H9 (cell line): ENCODE data around the gene CEP89. TPM values are rescaled to one million over a fixed set of nuclear protein-coding genes. Genes with fewer than 3 reads are reported as not detected.

ENCODE experiments used
- DNase-seq: peaks from one replicate; pipeline ENCODE4 v3.0.0-alpha.2; 2017
- H2AFZ ChIP-seq: one replicate; pipeline ENCODE4 v1.6.1; 2013; ENCODE audit warnings: mild to moderate bottlenecking, low read length, control low read depth, moderate library complexity
- H2AK5ac ChIP-seq: 2 replicates; pipeline ENCODE4 v1.6.1; 2013; ENCODE audit warnings: low read length, control low read depth, mixed read lengths; ENCODE audit not compliant: insufficient read length
- H2BK120ac ChIP-seq: one replicate; pipeline ENCODE4 v1.6.1; 2013; ENCODE audit warnings: low read depth, mild to moderate bottlenecking, low read length, control low read depth, inconsistent platforms; ENCODE audit not compliant: poor library complexity, severe bottlenecking
- H2BK12ac ChIP-seq: 2 replicates; pipeline ENCODE4 v1.6.1; 2013; ENCODE audit warnings: low read length, control low read depth, mixed read lengths, low read depth; ENCODE audit not compliant: insufficient read length
- H2BK15ac ChIP-seq: 2 replicates; pipeline ENCODE4 v1.6.1; 2013; ENCODE audit warnings: low read depth, low read length, control low read depth
- H2BK20ac ChIP-seq: one replicate; pipeline ENCODE4 v1.6.1; 2013; ENCODE audit warnings: low read depth, mild to moderate bottlenecking, low read length, control low read depth, inconsistent platforms; ENCODE audit not compliant: poor library complexity, severe bottlenecking
- H2BK5ac ChIP-seq: 2 replicates; pipeline ENCODE4 v1.6.1; 2013; ENCODE audit warnings: low read length, control low read depth, mixed read lengths; ENCODE audit not compliant: insufficient read length
- H3K14ac ChIP-seq: 2 replicates; pipeline ENCODE4 v1.6.1; 2013; ENCODE audit warnings: low read length, control low read depth; ENCODE audit not compliant: insufficient read depth
- H3K18ac ChIP-seq: 2 replicates; pipeline ENCODE4 v1.6.1; 2013; ENCODE audit warnings: low read depth, mild to moderate bottlenecking, mixed read lengths, low read length, control low read depth; ENCODE audit not compliant: insufficient read length
- H3K23ac ChIP-seq: 2 replicates; pipeline ENCODE4 v1.6.1; 2013; ENCODE audit warnings: low read length, control low read depth, mixed read lengths, low read depth; ENCODE audit not compliant: insufficient read length
- H3K23me2 ChIP-seq: 2 replicates; pipeline ENCODE4 v1.6.1; 2013; ENCODE audit warnings: low read depth, mild to moderate bottlenecking, mixed read lengths, low read length, control low read depth; ENCODE audit not compliant: insufficient read length, poor library complexity, severe bottlenecking
- H3K27ac ChIP-seq: 2 replicates; pipeline ENCODE4 v1.5.1; 2013; ENCODE audit warnings: low read length, control low read depth, mixed read lengths, low read depth; ENCODE audit not compliant: insufficient read length
- H3K27me3 ChIP-seq: 2 replicates; pipeline ENCODE4 v1.6.1; 2013; ENCODE audit warnings: low read length, control low read depth, inconsistent platforms; ENCODE audit not compliant: insufficient read depth
- H3K4ac ChIP-seq: 2 replicates; pipeline ENCODE4 v1.6.1; 2013; ENCODE audit warnings: low read depth, mild to moderate bottlenecking, control low read depth, inconsistent platforms, low read length, moderate library complexity
- H3K4me1 ChIP-seq: 2 replicates; pipeline ENCODE4 v1.6.1; 2013; ENCODE audit warnings: low read length, control low read depth, inconsistent platforms; ENCODE audit not compliant: insufficient read depth
- H3K4me2 ChIP-seq: 2 replicates; pipeline ENCODE4 v1.6.1; 2013; ENCODE audit warnings: low read length, control low read depth, mixed read lengths; ENCODE audit not compliant: insufficient read length, insufficient read depth
- H3K56ac ChIP-seq: 2 replicates; pipeline ENCODE4 v1.6.1; 2013; ENCODE audit warnings: low read depth, mild to moderate bottlenecking, mixed read lengths, low read length, control low read depth; ENCODE audit not compliant: insufficient read length
- H3K79me1 ChIP-seq: 2 replicates; pipeline ENCODE4 v1.6.1; 2013; ENCODE audit warnings: low read depth, mild to moderate bottlenecking, moderate library complexity, low read length, control low read depth, inconsistent platforms; ENCODE audit not compliant: insufficient read depth, poor library complexity, severe bottlenecking
- H3K79me2 ChIP-seq: 2 replicates; pipeline ENCODE4 v1.6.1; 2013; ENCODE audit warnings: low read length, control low read depth, inconsistent platforms; ENCODE audit not compliant: insufficient read depth
- H3K9ac ChIP-seq: 2 replicates; pipeline ENCODE4 v1.6.1; 2013; ENCODE audit warnings: low read length, control low read depth, mixed read lengths; ENCODE audit not compliant: insufficient read length; ENCODE audit errors: extremely low read depth
- H3K9me3 ChIP-seq: one replicate; pipeline ENCODE4 v1.6.1; 2013; ENCODE audit warnings: low read depth, low read length, inconsistent platforms; ENCODE audit not compliant: control insufficient read depth
- H3T11ph ChIP-seq: one replicate; pipeline ENCODE4 v1.6.1; 2013; ENCODE audit warnings: mild to moderate bottlenecking, low read length, control low read depth, inconsistent platforms
- H4K20me1 ChIP-seq: one replicate; pipeline ENCODE4 v1.6.1; 2013; ENCODE audit not compliant: control insufficient read depth, insufficient read length, insufficient read depth
- H4K5ac ChIP-seq: 2 replicates; pipeline ENCODE4 v1.6.1; 2013; ENCODE audit warnings: low read depth, mild to moderate bottlenecking, mixed read lengths, low read length, control low read depth; ENCODE audit not compliant: insufficient read length
- H4K8ac ChIP-seq: replicated peaks from 2 replicates; pipeline ENCODE4 v1.6.1; 2013; ENCODE audit warnings: low read length, control low read depth, mixed read lengths, low read depth; ENCODE audit not compliant: insufficient read length
- H4K91ac ChIP-seq: 2 replicates; pipeline ENCODE4 v1.6.1; 2013; ENCODE audit warnings: low read depth, mild to moderate bottlenecking, moderate library complexity, mixed read lengths, low read length, control low read depth; ENCODE audit not compliant: insufficient read length
- H3K27ac Mint-ChIP-seq, 3 experiments: 2 replicates in 2 of 3; 3 replicates in 1 of 3; pipeline ENCODE4 v1.8.0; 2020 to 2021; ENCODE audit warnings: mixed read lengths in 3 of 3, mild to moderate bottlenecking in 1 of 3, moderate library complexity in 1 of 3
- H3K27me3 Mint-ChIP-seq: 2 replicates; pipeline ENCODE4 v1.8.0; 2021; ENCODE audit warnings: low read depth, mild to moderate bottlenecking, moderate library complexity, mixed read lengths
- H3K36me3 Mint-ChIP-seq, 3 experiments: 2 replicates in 2 of 3; 3 replicates in 1 of 3; pipeline ENCODE4 v1.8.0; 2020 to 2021; ENCODE audit warnings: low read depth in 3 of 3, mixed read lengths in 3 of 3; ENCODE audit not compliant: insufficient read depth in 1 of 3
- H3K4me1 Mint-ChIP-seq, 2 experiments: 2 replicates each; pipeline ENCODE4 v1.8.0; 2020; ENCODE audit warnings: mixed read lengths in 2 of 2
- H3K4me3 Mint-ChIP-seq, 2 experiments: 2 replicates in 1 of 2; 3 replicates in 1 of 2; pipeline ENCODE4 v1.8.0; 2020 to 2021; ENCODE audit warnings: mild to moderate bottlenecking in 2 of 2, mixed read lengths in 2 of 2, moderate library complexity in 1 of 2
- H3K9me3 Mint-ChIP-seq, 2 experiments: 2 replicates in 1 of 2; 3 replicates in 1 of 2; pipeline ENCODE4 v1.8.0; 2020; ENCODE audit warnings: mild to moderate bottlenecking in 2 of 2, mixed read lengths in 2 of 2, moderate library complexity in 1 of 2
- WGBS: extraction: QIAGEN DNeasy Blood & Tissue Kit; methylation state at CpG from one replicate; pipeline ENCODE4 v1.1.7; 2013; ENCODE audit warnings: missing lambda C conversion rate, low lambda C conversion rate, mixed read lengths; ENCODE audit not compliant: insufficient read length; ENCODE audit errors: extremely low coverage; 5-methylcytosine and 5-hydroxymethylcytosine counted together
- total RNA-seq: library from RNA; stranded (reverse); gene quantifications from 2 replicates; pipeline ENCODE4 v1.2.1, GENCODE V29; 2021
- TF ChIP-seq, protein P1 (sequence below): fragments of 200-600 bp; sonication (generic); conservative IDR thresholded peaks from 3 replicates; pipeline ENCODE4 v1.8.0; 2021; ENCODE audit warnings: antibody characterized with exemption, mild to moderate bottlenecking

CEP89 gene
- total RNA-seq, 1 experiment from 2014 or later = 22.1 TPM

- Histone ChIP-seq H3K79me2 (no peaks in the 10 kb centered on the region), H3K27me3 (no peaks in the 10 kb centered on the region), H2BK5ac (no peak overlapping the region), H3K4me1 (no peaks in the 10 kb centered on the region), H2BK15ac (no peak overlapping the region), H2BK12ac (no peak overlapping the region), H3K9me3 (no peaks in the 10 kb centered on the region), H4K5ac (no peak overlapping the region), H3K18ac (no peak overlapping the region), H3T11ph (no peak overlapping the region), H3K4me2 (no peak overlapping the region), H3K14ac (no peak overlapping the region), H3K23me2 (no peaks in the 10 kb centered on the region), H2BK20ac (no peak overlapping the region), H3K27ac (no peak overlapping the region), H4K91ac (no peak overlapping the region), H2AK5ac (no peak overlapping the region), H2AFZ (no peak overlapping the region), H3K79me1 (no peaks in the 10 kb centered on the region), H4K8ac (no peak overlapping the region), H3K23ac (no peak overlapping the region), H3K56ac (no peak overlapping the region), H4K20me1 (no peaks in the 10 kb centered on the region), H3K9ac (no peak overlapping the region), H3K4ac (no peak overlapping the region), H2BK120ac (no peak overlapping the region)
- WGBS = no CpG with 5 or more reads among the region's 8 CpGs
- no peak for DNase-seq
- Mint-ChIP-seq H3K9me3 (no peaks in the 10 kb centered on the region), H3K4me1 (peaks cover 3 to 9% of the 10 kb centered on the region in 2 experiments), H3K27me3 (no peaks in the 10 kb centered on the region), H3K27ac (peak overlapping the region in 2 of 3 experiments; percentile 77 to 87; a peak in 4 of 7 replicates), H3K4me3 (no peak overlapping the region), H3K36me3 (peaks cover 29 to 71% (median 70%) of the 10 kb centered on the region in 3 experiments)
- TF ChIP-seq, protein P1, sequence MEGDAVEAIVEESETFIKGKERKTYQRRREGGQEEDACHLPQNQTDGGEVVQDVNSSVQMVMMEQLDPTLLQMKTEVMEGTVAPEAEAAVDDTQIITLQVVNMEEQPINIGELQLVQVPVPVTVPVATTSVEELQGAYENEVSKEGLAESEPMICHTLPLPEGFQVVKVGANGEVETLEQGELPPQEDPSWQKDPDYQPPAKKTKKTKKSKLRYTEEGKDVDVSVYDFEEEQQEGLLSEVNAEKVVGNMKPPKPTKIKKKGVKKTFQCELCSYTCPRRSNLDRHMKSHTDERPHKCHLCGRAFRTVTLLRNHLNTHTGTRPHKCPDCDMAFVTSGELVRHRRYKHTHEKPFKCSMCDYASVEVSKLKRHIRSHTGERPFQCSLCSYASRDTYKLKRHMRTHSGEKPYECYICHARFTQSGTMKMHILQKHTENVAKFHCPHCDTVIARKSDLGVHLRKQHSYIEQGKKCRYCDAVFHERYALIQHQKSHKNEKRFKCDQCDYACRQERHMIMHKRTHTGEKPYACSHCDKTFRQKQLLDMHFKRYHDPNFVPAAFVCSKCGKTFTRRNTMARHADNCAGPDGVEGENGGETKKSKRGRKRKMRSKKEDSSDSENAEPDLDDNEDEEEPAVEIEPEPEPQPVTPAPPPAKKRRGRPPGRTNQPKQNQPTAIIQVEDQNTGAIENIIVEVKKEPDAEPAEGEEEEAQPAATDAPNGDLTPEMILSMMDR = no peak
These were observed 28.8 kb upstream of the CEP89 start for GRCh38 chr19:33000510-33000909.
